Measurements from ENCODE around the gene FBXL22. TPM values are rescaled to one million over a fixed set of nuclear protein-coding genes. Genes with fewer than 3 reads are reported as not detected.

Gene FBXL22
- total RNA-seq: 0.71 TPM

GRCh38 chr15:63597038-63597790 lies at the start of gene FBXL22:
Gene FBXL22, plus strand, starts transcription at chr15:63597387. Its CDS starts 6 bp downstream, at chr15:63597393.
- ATAC-seq: no peak
- DNase-seq (ENCODE audit: low spot score): no peak
- intact Hi-C loops (cut with DNase I): loop anchor here (10.0 kb wide), 1 partner anchor 92 kb away; the partner anchor contains the start of gene USP3

- intact Hi-C loops (cut with DNase I): no loop called here
- DNase-seq (ENCODE audit: low spot score): no peak
- peak; percentile 72 for ATAC-seq
These were observed 45.8 kb upstream of the FBXL22 start for GRCh38 chr15:63551400-63551799.

GRCh38 chr15:63553388-63553791 lies 43.8 kb upstream of the FBXL22 start:
- intact Hi-C loops (cut with DNase I): no loop called here
- ATAC-seq (peak; percentile 95), DNase-seq (ENCODE audit: low spot score) (no peak)

GRCh38 chr15:63554337-63554927 lies 42.8 kb upstream of the FBXL22 start:
- intact Hi-C loops (cut with DNase I): no loop called here
- no peak for DNase-seq (ENCODE audit: low spot score)
- ATAC-seq: no peak

GRCh38 chr15:63555507-63555906 lies 41.7 kb upstream of the FBXL22 start:
- intact Hi-C loops (cut with DNase I): no loop called here
- DNase-seq (ENCODE audit: low spot score) (no peak), ATAC-seq (no peak)

- intact Hi-C loops (cut with DNase I): no loop called here
- no peak for ATAC-seq
- no peak for DNase-seq (ENCODE audit: low spot score)
These were observed 40.9 kb upstream of the FBXL22 start for GRCh38 chr15:63556246-63556645.

GRCh38 chr15:63556736-63557135 lies 40.5 kb upstream of the FBXL22 start:
- intact Hi-C loops (cut with DNase I): no loop called here
- ATAC-seq: no peak

GRCh38 chr15:63559753-63560152 lies 37.4 kb upstream of the FBXL22 start:
- DNase-seq (ENCODE audit: low spot score): no peak
- intact Hi-C loops (cut with DNase I): no loop called here
- ATAC-seq: no peak

More at GRCh38 chr15:63556736-63557135, 40.5 kb upstream of the FBXL22 start:
- DNase-seq (ENCODE audit: low spot score): no peak

GRCh38 chr15:63560741-63561448 lies 36.3 kb upstream of the FBXL22 start:
- intact Hi-C loops (cut with DNase I): no loop called here
- DNase-seq (ENCODE audit: low spot score) (no peak), ATAC-seq (no peak)

- intact Hi-C loops (cut with DNase I): no loop called here
- DNase-seq (ENCODE audit: low spot score) (no peak), ATAC-seq (no peak)
These were observed 33.1 kb upstream of the FBXL22 start for GRCh38 chr15:63564093-63564492.

- intact Hi-C loops (cut with DNase I): no loop called here
- no peak for ATAC-seq
- DNase-seq (ENCODE audit: low spot score): no peak
These were observed 31.5 kb upstream of the FBXL22 start for GRCh38 chr15:63565536-63566186.

GRCh38 chr15:63572749-63573464 lies 24.3 kb upstream of the FBXL22 start:
- intact Hi-C loops (cut with DNase I): no loop called here
- ATAC-seq: no peak
- DNase-seq (ENCODE audit: low spot score): no peak

- intact Hi-C loops (cut with DNase I): no loop called here
- DNase-seq (ENCODE audit: low spot score) (no peak), ATAC-seq (no peak)
These were observed 23.7 kb upstream of the FBXL22 start for GRCh38 chr15:63573533-63573932.

GRCh38 chr15:63575312-63575711 lies 21.9 kb upstream of the FBXL22 start:
- intact Hi-C loops (cut with DNase I): no loop called here
- no peak for DNase-seq (ENCODE audit: low spot score)
- ATAC-seq: no peak

- DNase-seq (ENCODE audit: low spot score) (no peak), ATAC-seq (no peak)
- intact Hi-C loops (cut with DNase I): no loop called here
These were observed 20.7 kb upstream of the FBXL22 start for GRCh38 chr15:63576441-63576840.

- ATAC-seq (no peak), DNase-seq (ENCODE audit: low spot score) (no peak)
- intact Hi-C loops (cut with DNase I): no loop called here
These were observed 15.0 kb upstream of the FBXL22 start for GRCh38 chr15:63582179-63582578.

GRCh38 chr15:63582718-63583426 lies 14.3 kb upstream of the FBXL22 start:
- no peak for DNase-seq (ENCODE audit: low spot score)
- intact Hi-C loops (cut with DNase I): no loop called here
- ATAC-seq: no peak

- DNase-seq (ENCODE audit: low spot score) (no peak), ATAC-seq (no peak)
- intact Hi-C loops (cut with DNase I): no loop called here
These were observed 10.4 kb upstream of the FBXL22 start for GRCh38 chr15:63586790-63587189.
